Panc1 (cell line): Measurements from ENCODE around the gene CA5A.

Experiments
- CTCF ChIP-seq: fragments of 450-650 bp; IDR thresholded peaks from 2 replicates; pipeline ENCODE4 v1.5.1; 2017; ENCODE audit warnings: mild to moderate bottlenecking
- REST ChIP-seq, 2 experiments: IDR thresholded peaks; 2 replicates each; pipeline ENCODE4 v1.6.1; 2011 to 2012; ENCODE audit warnings: low read depth in 2 of 2, control low read depth in 1 of 2, low read length in 1 of 2, mild to moderate bottlenecking in 1 of 2, moderate library complexity in 1 of 2; ENCODE audit not compliant: insufficient read depth in 1 of 2
- TCF7L2 ChIP-seq: IDR thresholded peaks from 2 replicates; pipeline ENCODE4 v1.6.1; 2011; ENCODE audit warnings: mild to moderate bottlenecking, low read depth, low read length, inconsistent platforms

GRCh38 chr16:87874639-87875427, 61.5 kb downstream of the CA5A start:
- TF ChIP-seq TCF7L2 (no peak), CTCF (no peak), REST (IDR thresholded peaks at IDR 0.05; ENCODE audit: insufficient read depth in 1 of 2, low read depth in 2 of 2, low read length in 1 of 2) (no peak)
